NCI-H526 (cell line): Measurements from ENCODE around the gene GTF3C1.

Experiments used
- DNase-seq, 2 experiments: peaks; one replicate each; lab custom pipeline; 2025; lab: John Stamatoyannopoulos, UW

Gene GTF3C1

DNA sequence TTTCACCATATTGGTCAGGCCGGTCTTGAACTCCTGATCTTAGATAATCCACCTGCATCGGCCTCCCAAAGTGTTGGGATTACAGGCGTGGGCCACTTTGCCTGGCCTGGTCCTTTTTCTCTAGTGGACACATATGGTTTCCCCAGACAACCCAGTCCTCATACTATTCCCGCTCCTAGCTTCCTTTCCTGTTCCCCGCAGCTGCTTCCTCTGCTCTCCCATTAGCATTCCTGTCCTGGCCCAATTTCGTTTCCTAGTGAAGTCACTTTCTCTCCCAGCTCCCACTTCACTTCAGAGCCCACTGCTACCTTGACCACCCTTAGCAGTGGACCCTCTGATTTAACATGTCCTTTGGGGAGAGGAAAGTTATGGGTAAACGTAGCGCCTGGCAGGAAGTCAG, 11.5 kb upstream of the GTF3C1 start:
- no peak for DNase-seq

DNA sequence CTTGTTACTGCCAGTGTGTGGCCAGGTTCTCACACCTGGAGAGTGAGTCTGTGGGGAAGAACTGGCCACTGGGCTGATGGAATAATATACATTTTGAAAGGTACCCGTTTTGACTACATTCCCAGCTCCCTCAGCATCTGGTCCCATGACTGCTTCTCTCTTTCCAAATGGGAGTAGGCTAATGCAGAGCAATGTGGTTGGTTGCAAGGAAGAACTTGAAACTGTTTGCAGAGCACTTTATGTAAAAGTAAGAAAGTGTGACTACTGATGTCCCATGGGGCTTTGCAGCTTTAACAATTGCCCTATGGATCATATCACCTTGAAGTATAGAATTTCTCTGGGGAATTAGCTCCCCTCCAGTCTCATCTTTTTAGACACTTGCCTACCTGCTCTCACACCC, 9.2 kb upstream of the GTF3C1 start:
- no peak for DNase-seq

DNA sequence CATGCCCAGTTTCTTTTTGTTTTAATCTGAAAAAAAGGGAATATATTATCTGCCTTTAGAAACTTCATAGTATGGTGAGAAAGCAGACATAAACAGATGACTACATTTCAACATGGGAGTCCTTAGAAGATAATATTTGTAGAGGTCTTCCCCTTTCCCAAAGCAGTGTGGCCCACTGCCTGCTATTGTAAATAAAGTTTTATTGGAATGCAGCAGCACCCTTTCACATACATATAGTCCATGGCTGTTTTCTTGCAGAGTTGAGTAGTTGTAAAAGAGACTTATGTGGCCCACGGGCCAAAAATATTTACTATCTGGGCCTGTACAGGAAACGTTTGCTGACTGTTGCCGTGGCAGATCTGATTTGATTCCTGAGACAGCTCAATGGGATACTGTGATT, 8.7 kb upstream of the GTF3C1 start:
- DNase-seq, result no peak

DNA sequence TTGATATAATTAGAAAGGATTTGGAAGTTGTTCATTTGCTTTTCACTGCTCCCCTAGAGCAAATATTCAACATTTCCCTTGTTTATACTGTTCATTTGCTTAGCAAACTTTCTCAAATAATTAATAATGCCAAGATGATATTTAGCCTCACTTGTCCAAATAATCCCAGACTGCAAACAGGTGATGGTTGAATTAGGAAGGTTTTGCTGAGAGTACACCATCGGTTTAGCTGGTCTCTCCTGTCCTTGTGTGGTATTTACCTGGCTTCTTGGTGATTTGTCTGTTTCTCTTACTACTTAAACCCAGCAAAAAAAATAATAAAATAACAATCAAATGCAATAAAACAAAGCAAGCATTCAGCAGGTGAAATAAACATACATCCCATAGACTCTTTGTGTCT, 6.8 kb upstream of the GTF3C1 start:
- no peak for DNase-seq

DNA sequence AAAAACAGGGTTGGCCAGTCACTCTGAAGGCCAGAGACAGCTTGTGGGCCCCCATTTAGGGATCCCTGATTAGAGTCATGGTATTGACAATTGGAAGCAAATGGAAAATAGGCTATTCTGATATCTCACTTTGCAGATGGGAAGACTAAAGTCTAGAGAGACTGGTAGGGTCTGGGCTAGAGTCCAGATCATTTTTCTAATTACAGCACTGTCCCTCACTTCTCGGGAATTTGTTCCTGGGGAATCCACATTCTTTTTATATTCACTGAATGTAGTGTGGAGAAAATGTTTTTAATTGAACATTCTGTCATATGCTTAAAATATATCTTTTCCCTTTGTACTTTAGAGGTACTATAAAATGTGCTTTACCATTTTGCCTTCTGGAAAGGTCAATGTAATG, 1.3 kb upstream of the GTF3C1 start:
- no peak for DNase-seq

DNA sequence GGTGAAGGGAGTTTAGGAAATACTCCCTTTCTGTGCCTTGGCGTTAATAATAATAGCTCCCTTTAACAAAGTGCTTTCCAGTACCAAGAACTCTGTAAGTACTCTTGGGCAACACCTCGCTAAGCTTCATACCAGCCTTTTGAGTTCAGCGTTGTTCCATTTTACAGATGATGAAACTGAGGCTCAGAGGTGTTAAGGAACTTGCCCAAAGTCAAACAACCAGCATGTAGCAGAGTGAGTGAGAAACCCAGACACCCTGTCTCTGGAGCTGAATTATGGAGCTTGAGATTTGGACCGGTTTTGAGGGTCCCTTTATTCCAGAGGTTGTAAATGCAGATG, 838 bp upstream of the GTF3C1 start:
- no peak for DNase-seq

DNA sequence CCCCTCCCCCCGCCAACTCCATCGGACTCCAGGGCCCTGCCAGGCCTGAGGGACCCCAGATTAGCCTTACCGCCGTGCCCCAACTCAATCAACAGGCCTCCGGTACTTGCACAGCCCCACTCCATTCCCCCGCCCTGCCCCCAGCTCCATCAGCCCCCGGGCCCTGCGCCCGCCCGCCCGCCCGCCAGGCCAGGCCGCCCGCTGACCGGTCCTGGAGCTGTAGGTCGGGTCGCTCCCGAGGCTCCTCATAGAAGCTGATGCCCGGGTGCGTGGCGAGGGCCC, 308 bp downstream of the GTF3C1 start:
- DNase-seq, result no peak

DNA sequence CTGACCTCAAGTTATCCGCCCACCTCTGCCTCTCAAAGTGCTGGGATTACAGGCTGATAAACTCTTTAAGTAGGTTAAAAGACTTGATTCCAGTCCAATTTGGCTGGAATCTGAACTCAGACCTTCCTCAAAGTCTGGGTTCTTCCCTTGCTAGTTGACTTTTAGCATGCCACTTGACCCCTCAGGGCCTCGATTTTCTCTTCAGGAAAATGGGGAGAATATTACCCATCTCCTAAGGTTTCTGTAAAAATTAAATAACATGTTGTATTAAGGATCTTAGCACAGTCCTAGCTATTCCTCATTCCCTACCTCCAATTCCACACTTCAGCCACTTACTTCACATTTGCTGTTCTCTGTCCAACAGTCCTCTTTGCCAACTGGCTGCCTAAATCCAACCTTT, 1.9 kb downstream of the GTF3C1 start:
- DNase-seq, result no peak

DNA sequence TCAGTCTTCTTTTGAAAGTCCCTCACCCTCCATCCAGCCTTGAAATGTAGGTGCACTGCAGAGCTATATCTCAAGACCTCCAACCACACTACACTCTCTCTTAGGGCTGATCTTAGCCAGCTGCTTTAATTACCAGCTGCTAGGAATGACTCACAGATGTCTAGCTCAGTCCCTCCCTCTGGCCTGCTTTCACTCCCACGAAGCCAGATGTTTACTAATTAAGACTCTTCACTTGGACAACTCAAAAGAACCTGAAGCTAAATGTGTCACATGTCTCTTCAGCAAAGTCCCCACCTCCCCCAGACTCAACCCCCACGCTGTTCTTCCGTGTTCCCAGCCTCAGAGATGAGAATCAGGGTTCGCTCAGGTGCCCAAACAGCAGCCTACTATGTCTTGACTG, 2.6 kb downstream of the GTF3C1 start:
- no peak for DNase-seq

DNA sequence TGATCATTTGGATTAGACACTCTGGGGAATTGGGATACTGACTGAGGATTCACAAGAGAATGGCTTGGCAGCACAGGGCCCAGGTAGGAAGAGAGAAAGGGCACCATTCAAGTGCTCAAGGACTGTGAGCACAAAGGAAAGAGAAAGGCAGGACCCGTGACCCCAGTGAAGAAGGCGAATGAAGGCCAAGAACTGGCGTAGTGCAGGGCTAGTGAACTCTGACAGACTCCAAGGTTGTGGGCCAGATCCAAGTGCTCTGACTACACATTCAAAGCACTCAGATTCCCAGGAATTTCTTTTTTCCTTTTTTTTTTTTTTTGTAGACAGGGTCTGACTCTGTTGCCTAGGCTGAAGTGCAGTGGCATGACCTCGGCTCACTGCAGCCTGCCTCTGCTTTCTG, 5.0 kb downstream of the GTF3C1 start:
- no peak for DNase-seq

DNA sequence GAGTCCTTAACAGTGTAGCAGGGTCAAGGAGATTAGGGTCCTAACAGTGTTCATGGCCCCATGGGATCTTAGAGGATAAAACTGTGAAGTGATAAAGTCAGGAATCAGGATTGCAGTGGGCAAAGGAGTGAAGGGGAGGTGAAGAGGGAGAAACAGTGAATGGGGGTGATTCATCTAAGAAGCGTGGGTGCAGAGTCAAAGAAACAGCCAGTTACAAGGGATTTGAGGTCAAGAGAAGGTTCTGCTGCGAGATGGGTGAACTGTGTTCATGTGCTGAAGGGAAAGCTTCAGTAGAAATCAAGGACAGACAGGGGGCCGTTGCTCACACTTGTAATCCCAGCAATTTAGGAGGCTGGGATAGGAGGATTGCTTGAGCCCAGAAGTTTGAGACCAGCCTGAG, 5.9 kb downstream of the GTF3C1 start:
- DNase-seq, result no peak

DNA sequence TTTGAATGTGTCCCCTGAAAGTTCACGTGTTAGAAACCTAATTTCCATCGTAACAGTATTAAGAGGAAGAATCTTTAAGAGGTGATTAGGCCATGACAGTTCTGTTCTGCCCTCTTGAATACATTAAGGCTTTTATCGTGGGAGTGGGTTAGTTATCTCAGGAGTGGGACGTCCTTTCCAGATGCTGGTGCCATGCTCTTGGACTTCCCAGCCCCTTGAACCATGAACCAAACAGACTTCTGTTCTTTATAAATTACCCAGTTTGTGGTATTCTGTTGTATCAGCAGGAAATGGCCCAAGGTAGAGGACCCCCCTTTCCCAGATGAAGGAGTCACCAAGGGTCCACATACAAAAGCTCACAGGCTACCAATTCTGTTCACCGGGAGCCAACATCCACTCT, 10.1 kb downstream of the GTF3C1 start:
- DNase-seq, result no peak

DNA sequence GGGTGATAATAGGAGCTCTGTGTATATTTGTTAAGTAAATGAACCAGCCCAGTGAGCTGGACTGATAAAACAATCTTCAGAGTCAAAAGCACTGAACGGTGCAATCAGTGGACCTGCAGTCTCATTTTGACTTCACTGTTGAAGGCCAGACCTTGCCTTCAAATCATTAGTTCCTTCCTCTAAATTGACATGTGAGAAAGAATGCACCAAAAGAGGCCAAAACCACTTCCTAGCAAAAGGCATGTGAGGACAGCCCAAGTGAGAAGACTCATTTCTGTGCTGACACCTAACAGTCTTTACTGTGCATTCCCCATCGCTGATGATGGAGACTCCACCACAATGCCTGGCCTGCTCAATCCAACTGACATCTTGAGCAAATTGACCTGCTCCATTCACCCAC, 10.6 kb downstream of the GTF3C1 start:
- DNase-seq, result no peak

DNA sequence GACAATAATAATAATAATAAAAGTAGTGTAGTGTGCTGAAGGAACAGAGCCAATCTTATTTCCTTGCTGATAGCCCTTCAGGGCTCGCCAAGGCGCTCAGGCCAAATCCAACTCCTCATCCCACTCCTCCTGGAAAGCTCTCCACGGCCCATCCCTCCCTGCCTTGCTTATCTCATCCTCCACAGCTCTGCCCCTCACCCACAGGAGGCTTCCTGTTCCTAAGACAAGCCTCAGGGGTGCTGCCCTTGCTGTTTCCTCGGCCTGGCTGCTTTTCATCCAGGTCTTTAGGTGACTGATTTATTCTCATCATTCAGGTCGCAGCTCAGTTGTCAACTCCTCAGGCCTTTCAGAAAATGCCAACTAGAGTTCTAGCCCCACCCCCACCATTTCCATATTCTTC, 11.2 kb downstream of the GTF3C1 start:
- DNase-seq, result no peak

DNA sequence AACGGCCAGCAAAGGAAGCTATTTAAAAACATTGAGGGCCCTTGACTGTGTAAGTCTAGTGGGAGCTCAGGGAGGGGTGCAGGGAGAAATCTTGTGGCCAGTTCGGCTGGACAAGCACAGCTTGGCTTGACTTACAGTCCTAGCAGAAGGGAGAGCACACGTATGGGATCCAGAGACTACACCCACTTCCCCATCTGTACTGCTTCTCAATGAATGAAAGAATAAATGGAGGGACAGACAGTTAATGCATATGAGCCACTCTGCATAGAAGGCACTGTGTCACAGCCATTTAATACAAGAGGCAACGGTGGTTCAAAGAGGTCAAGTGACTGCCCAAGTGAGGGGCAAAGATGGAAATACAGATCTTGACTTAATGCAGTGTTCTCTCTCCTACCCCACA, 15.5 kb downstream of the GTF3C1 start:
- DNase-seq, result no peak

DNA sequence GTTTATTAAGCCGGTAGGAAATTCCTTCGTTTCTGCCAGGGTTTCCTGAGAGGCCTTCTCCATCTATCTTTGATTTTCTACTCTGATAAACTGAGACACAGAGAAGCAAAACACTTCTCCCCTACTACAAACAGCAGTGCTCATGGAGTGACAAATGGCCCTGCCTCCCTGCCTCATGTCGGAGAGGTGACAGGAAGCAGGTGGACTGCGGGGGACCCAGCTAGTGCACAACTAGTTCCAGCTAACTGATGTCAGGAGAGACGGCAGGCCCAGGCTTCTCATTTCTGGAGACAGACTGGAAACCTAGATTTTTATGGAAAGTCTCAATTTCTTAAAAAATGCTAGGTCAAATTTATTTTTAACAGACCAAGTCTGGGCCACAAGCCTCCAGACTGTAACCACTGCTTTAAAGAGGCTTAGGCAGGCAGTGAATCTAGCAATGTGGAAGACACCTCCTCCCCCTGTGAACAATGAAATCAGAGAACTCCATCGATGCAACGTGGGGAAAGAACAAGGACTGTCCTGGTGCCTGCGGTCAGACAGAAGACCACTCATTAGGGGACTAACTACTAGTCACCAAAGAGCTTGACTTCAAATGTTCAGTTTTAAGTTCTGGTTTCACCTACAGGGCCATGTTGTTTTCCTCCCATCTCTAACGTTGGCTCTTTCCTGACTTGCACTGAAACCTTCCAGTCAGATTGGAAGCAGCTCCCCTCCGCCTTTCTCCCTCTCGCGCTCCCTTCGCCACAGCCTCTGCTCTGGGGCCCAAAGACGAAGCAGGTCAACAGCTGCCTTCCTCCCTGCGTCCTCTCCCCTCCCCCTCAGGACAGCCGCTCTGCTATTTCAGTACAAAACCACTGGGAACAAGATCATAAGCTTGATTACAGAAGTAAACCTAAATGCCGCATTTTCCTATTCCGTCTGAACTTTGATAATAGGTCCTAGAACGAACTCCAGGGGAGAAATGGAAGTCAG, 17.6 kb downstream of the GTF3C1 start:
- DNase-seq, result no peak

DNA sequence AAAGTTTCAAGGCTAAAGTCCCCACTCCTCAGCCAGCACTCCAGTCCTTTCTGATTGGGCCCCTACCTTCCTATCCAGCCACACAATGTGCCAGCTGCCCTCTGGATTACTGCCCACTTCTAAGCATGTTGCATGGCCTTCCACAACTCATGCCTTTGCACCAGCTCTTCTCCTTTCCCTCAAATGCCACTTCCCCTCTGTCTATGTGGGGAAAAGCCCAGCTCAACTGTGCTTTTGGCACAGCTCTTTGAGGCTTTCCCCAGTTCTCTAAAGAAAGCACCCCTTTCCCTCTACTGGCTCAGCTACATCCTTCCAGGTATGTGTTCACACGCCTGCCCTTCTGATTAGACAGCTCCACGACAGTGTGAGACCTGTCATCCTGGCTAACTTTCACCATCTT, 18.5 kb downstream of the GTF3C1 start:
- DNase-seq, result no peak

DNA sequence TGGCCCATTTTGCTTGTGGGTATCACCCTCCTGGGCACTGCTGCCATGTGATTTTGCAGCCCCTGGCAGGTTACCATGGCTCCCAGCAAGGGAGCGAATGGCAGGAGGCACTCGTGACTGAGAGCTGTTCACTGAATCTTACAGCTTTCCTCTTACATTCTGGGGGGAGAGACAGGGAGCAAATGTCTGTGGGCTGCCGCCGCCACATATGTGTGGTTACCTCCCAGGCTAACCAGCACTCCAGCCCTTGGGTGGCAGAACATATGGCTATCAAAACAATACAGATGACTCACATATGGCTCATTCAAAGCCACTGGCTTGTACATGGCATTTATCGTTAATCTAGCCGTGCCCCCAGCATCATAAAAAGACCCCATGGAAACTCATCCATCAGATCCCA, 19.8 kb downstream of the GTF3C1 start:
- DNase-seq, result no peak

DNA sequence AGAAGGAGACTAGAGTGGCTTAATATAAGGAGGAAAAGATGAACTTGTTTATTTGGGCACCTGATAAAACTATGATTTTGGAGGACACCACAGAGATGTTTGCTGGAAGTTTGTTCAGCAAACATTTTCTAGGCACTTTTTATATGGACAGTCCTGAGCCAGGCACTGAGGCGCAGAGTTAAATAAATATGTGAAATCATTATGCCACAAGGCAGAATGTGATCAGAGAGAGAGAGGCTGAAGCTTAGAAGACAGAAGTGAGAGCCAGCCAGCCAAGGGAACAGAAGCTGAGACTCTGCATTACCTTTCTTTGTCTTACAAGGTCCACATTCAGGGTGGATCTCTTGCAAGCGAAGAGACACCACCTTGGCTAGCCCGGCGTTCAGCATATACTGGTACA, 21.4 kb downstream of the GTF3C1 start:
- no peak for DNase-seq

DNA sequence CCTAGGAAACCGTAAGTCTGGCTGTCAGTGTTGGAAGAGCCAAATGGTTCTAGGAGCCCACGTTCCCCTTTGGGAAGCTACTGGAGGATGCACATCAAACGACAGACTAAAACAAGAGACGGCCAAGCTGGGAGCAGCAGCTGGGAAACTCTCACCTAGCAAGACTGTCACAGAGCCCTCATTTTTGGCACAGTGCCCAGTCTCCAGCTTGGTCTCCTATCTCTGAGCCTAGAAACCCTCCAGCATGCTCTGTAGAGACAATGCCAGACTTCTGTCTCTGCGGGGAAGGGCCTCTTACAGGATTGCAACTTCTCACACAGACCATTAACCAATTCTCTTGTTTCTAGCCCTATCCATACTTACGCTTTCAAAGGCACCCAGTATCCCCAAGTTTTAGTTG, 23.5 kb downstream of the GTF3C1 start:
- no peak for DNase-seq

DNA sequence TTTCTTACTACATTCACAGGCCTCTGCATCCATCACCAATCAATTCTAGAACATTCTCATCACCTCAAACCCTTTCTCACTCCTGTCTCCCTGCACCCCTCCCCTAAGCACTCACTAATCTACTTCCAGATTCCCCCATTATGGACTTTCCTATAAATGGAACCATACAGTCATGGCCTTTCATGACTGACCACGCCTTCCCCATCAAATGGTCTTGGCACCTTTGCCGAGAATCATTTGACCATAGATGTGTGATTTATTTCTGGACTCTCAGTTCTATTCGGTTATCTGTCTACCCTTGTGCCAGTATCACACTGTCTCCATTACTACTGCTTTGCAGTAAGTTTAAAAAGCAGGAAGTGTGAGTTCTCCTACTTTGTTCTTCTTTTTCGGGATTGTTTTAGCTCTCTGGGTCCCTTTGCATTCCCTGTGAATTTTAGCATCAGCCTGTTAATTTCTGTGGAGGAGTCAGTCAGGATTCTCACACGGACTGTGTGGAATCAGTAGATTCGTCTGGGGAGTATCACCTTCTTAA, 27.5 kb downstream of the GTF3C1 start:
- no peak for DNase-seq

DNA sequence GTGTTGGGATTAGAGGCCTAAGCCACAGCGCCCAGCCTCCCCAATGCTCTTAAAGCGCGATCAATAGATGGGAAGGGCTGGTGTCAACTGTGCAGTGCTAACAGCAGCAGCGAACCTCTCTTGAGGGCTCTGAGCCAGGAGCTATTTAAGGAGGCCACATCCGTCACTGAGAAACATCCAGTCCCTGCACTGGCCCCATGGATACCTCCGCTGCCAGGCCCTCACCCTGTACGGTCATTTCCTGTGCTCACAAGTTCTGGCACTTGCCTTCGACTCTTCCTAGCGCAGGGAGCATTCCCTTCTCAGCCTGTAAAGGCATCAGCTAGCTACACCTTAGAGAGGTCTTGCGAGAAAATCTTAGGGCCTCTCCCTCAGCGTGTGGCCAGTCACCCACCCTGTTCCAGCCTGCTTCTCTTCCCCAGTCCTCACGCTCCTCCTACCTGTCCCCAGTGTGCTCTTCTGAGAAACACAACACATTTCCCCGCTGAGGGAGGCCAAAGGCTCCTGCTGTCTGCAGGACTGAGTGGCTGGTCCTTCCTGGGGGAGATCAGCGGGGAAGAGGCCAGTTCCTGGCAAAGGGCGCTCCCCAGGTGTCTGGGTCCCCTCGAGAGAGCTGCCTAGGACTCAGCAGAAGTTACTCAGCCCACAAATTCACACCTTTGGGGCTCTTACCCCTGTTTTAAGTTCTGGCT, 28.6 kb downstream of the GTF3C1 start:
- no peak for DNase-seq

DNA sequence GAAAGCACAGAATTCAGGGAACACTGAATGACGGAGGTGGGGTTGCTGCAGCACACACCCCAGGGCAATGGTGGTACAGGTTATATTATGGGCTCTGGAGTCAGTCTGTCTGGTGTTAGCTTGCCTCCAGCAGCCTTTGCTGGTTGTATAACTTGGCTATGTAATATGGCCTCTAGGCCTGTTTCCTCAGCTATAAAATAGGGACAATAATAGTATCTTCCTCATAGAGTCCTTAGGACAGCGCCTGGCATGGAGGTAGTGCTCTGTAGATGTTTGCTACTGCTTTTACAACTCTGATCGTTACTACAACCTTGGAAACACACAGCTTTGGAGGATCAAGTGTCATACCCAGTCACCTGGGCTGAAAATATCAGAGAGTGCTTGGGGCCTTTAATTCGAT, 31.5 kb downstream of the GTF3C1 start:
- DNase-seq, result no peak

DNA sequence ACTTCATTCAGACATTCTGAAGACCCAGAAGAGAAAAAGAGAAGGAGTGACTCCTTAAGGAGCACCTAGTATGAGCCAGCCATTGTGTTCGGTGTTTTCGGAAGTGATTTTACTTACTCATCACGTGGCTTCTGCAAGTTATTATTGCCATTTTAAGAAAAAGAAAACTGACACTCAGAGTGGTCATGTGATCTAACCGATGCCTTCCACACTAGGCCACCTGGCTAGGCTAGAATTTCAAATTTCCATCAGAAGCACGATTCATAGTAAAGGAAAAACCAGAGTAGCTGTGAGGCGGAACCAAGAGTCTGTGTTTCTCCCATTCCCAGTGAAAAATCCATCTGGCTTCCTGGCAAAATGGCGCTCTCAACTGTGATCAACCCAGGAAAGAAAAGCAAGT, 32.0 kb downstream of the GTF3C1 start:
- DNase-seq, result peak in 1 of 2 experiments; percentile 4
